ENCODE data around the gene SLC13A3. TPM values are rescaled to one million over a fixed set of nuclear protein-coding genes. Genes with fewer than 3 reads are reported as not detected.

SLC13A3 gene
- total RNA-seq, 1 donor: 3.0 TPM

DNA sequence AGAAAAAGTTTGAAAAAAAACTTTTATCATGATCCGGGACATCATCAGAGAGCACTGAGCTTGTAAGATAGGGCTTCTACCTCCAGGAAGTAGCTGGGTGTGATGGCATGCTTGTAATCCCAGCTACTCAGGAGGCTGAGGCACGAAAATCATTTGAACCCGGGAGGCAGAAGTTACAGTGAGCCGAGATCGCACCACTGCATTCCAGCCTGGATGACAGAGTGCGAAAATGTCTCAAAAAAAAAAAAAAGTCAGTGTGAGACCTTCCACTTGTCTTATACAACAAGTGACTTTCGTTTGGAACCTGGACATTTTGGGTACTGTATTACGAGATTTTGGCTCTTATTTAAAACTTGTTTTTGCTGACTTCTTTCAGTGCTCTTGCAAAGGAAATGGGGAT, 5.9 kb upstream of the SLC13A3 start:
- TF ChIP-seq, protein P1, sequence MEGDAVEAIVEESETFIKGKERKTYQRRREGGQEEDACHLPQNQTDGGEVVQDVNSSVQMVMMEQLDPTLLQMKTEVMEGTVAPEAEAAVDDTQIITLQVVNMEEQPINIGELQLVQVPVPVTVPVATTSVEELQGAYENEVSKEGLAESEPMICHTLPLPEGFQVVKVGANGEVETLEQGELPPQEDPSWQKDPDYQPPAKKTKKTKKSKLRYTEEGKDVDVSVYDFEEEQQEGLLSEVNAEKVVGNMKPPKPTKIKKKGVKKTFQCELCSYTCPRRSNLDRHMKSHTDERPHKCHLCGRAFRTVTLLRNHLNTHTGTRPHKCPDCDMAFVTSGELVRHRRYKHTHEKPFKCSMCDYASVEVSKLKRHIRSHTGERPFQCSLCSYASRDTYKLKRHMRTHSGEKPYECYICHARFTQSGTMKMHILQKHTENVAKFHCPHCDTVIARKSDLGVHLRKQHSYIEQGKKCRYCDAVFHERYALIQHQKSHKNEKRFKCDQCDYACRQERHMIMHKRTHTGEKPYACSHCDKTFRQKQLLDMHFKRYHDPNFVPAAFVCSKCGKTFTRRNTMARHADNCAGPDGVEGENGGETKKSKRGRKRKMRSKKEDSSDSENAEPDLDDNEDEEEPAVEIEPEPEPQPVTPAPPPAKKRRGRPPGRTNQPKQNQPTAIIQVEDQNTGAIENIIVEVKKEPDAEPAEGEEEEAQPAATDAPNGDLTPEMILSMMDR (IDR thresholded peaks at IDR 0.05; ENCODE audit: insufficient read depth, low read length): no peak
- H3K4me3 ChIP-seq (ENCODE audit: low read depth, low read length): no peak overlapping the region
- no peak for DNase-seq (ENCODE audit: low read depth)

DNA sequence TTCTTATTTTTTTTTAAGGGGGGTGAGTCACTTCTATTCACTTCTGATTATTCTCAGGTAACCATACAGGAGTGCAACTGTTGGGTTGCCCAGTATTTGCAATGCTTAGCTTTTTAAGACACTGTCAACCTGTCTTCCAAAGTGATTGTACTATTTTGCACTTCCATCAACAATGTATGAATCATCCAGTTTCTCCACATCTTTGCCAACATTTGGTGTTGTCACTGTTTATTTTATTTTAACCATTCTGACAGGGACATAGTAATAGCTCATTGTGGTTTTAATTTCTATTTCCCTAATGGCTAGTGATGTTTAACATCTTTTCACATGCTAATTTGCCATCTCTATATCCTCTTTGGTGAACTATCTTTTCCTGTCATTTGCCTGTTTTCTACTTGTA, 1.4 kb upstream of the SLC13A3 start:
- H3K4me3 ChIP-seq (ENCODE audit: low read depth, low read length): no peak overlapping the region
- TF ChIP-seq, protein P1 (IDR thresholded peaks at IDR 0.05; ENCODE audit: insufficient read depth, low read length): no peak
- DNase-seq (ENCODE audit: low read depth): peak; percentile 14

DNA sequence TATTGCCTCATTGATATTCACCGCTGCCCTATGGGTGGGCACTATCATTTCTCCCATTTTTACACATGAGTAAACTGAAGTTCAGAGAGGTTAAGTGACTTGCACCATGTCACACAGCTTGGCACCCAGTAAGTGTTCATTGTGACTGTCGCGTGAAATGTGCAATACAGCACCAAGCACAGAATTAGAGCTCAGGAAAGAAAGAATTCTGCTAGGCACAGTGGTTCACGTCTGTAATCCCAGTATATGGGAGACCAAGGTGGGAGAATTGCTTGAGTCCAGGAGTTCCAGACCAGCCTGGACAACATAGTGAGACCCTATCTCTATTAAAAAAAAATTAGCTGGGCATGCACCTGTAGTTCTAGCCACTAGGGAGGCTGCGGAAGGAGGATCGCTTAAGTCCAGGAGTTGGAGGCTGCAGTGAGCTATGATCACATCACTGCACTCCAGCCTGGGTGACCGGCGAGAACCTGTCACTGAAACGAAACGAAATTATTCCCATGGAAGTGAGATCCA, 626 bp downstream of the SLC13A3 start:
- TF ChIP-seq, protein P1 (IDR thresholded peaks at IDR 0.05; ENCODE audit: insufficient read depth, low read length): no peak
- DNase-seq (ENCODE audit: low read depth): no peak
- no peak overlapping the region for H3K4me3 ChIP-seq (ENCODE audit: low read depth, low read length)

DNA sequence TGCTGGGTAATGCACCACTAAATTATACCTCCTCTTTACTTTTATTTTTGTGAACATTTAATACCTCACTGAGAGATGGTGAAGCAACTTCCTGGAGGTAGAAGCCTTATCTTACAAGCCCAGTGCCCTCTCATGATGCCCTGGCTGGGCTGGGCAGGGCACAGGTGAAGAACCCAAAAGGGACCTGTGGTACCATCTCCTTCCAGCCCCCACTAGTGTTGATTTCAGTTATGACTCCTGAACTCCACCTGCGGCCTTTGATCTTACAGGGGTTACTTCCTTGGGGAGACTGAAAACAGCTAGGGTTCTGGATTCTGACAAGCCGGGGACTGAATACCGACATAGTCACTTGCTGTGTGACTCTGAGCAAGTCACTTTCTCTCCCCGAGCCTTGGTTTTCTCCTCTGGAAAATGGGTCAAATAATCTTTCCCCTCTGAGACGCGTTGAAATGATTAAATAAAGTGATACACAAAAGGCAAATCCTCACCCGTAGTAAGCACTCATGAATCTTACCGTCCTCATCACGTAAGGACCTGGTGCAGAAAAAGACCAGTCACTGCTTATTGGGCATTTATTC, 1.2 kb downstream of the SLC13A3 start:
- no peak for DNase-seq (ENCODE audit: low read depth)
- TF ChIP-seq, protein P1 (IDR thresholded peaks at IDR 0.05; ENCODE audit: insufficient read depth, low read length): no peak
- no peak overlapping the region for H3K4me3 ChIP-seq (ENCODE audit: low read depth, low read length)

DNA sequence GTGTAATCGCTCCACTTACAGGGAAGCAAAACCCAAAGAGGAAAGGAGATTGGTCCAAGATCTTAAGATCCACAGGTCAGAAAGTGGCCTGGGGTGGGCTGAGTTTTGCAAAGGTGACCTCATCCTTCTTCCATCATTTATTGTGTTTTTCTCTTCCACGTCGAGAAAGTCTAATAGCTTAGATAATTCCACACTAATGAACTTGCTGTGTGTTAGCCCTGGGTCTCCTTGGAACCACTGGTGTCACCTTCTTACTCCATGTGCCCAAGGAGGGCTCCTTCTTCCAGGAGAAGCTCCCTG, 1.7 kb downstream of the SLC13A3 start:
- DNase-seq (ENCODE audit: low read depth): no peak
- H3K4me3 ChIP-seq (ENCODE audit: low read depth, low read length): no peak overlapping the region
- TF ChIP-seq, protein P1 (IDR thresholded peaks at IDR 0.05; ENCODE audit: insufficient read depth, low read length): no peak

DNA sequence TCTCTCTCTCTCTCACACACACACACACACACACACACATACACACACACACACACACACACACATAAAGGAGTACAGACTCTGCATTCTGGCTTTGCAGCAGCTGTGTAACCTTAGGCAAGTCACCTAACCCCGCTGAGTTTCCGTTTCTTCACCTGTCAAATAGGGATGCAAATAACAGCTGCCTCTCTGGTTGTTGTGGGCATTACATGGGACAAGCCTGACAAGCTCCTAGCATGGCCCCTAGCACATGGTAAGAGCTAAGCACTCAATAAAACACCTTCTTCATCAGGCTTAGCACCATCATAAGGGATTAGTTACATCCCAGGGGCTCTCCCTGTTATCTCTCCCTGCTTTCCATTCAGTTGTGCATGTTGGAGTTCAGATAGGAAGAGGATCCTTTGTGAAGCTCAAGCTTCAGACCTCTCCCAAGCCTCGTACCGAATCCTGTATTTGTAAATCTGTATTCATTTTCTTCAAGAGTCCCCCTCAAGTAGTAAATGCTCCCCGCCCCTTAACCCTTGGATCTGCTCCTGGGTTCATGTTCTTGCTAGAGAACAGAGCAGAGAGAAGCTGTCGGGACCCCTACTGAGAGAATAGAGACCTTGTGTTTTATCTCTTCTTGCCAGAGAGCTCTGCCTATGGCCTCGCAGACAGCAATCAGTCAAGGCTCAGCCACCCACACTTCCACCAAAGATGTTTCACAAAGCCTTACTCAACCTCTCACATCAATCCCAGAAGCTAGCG, 2.2 kb downstream of the SLC13A3 start:
- TF ChIP-seq, protein P1 (IDR thresholded peaks at IDR 0.05; ENCODE audit: insufficient read depth, low read length): no peak
- H3K4me3 ChIP-seq (ENCODE audit: low read depth, low read length): no peak overlapping the region
- no peak for DNase-seq (ENCODE audit: low read depth)
